WTC11 (cell line): ENCODE results near the gene KRTAP4-2. TPM values are rescaled to one million over a fixed set of nuclear protein-coding genes. Genes with fewer than 3 reads are reported as not detected.

Source experiments
- ATAC-seq: fragments of 200-7000 bp; cut with Tn5 transposase; 2 replicates; pipeline ENCODE4 v1.10.0; 2021; ENCODE audit warnings: mild to moderate bottlenecking, moderate library complexity
- CTCF ChIA-PET: fragments of 300-600 bp; sonication (Branson Sonifier 250); formaldehyde crosslinking; loops from one replicate; lab custom pipeline; 2021; ENCODE audit warnings: antibody characterized with exemption; lab: Charles Lee
- POLR2A ChIA-PET: fragments of 350-600 bp; sonication (Branson Sonifier 250); formaldehyde crosslinking; loops from one replicate; lab custom pipeline; 2021; ENCODE audit warnings: antibody characterized with exemption; lab: Charles Lee
- DNase-seq: peaks from one replicate; pipeline ENCODE4 v3.0.0; 2021; ENCODE audit warnings: low spot score
- H3K27ac Mint-ChIP-seq: 2 replicates; pipeline ENCODE4 v1.8.0; 2021; ENCODE audit warnings: mixed read lengths
- H3K27me3 Mint-ChIP-seq: 2 replicates; pipeline ENCODE4 v1.8.0; 2021; ENCODE audit warnings: low read depth, mild to moderate bottlenecking, moderate library complexity, mixed read lengths
- H3K36me3 Mint-ChIP-seq: 2 replicates; pipeline ENCODE4 v1.8.0; 2021; ENCODE audit warnings: mixed read lengths
- H3K4me1 Mint-ChIP-seq: 2 replicates; pipeline ENCODE4 v1.8.0; 2022; ENCODE audit warnings: mixed read lengths
- H3K4me3 Mint-ChIP-seq: 2 replicates; pipeline ENCODE4 v1.8.0; 2021; ENCODE audit warnings: mild to moderate bottlenecking, moderate library complexity, mixed read lengths
- H3K9me3 Mint-ChIP-seq: 2 replicates; pipeline ENCODE4 v1.8.0; 2021; ENCODE audit warnings: mixed read lengths
- CREB1 ChIP-seq: sonication (generic); formaldehyde crosslinking; IDR thresholded peaks from 2 replicates; pipeline ENCODE4 v1.8.0; 2023; ENCODE audit warnings: mild to moderate bottlenecking, missing genetic modification reagents
- ELF4 ChIP-seq: sonication (generic); formaldehyde crosslinking; IDR thresholded peaks from 2 replicates; pipeline ENCODE4 v1.8.1; 2022; ENCODE audit warnings: low read depth, mild to moderate bottlenecking, moderate library complexity, missing genetic modification reagents
- ESRRA ChIP-seq: sonication (generic); formaldehyde crosslinking; IDR thresholded peaks from 2 replicates; pipeline ENCODE4 v1.8.1; 2022; ENCODE audit warnings: mild to moderate bottlenecking, missing genetic modification reagents, borderline replicate concordance
- FOXJ3 ChIP-seq: sonication (generic); formaldehyde crosslinking; IDR thresholded peaks from 2 replicates; pipeline ENCODE4 v1.9.0; 2021; ENCODE audit warnings: missing genetic modification reagents, mild to moderate bottlenecking, borderline replicate concordance
- JUN ChIP-seq: sonication (generic); formaldehyde crosslinking; IDR thresholded peaks from 2 replicates; pipeline ENCODE4 v1.8.0; 2023; ENCODE audit warnings: mild to moderate bottlenecking, missing genetic modification reagents
- MYBL2 ChIP-seq: sonication (generic); formaldehyde crosslinking; IDR thresholded peaks from 2 replicates; pipeline ENCODE4 v1.8.1; 2023; ENCODE audit warnings: mild to moderate bottlenecking, moderate library complexity, missing genetic modification reagents
- NR2C2 ChIP-seq: sonication (generic); formaldehyde crosslinking; IDR thresholded peaks from 2 replicates; pipeline ENCODE4 v1.8.0; 2022; ENCODE audit warnings: mild to moderate bottlenecking, missing genetic modification reagents
- NR3C1 ChIP-seq: sonication (generic); formaldehyde crosslinking; conservative IDR thresholded peaks from 2 replicates; pipeline ENCODE4 v1.8.1; 2023; ENCODE audit warnings: low read depth, mild to moderate bottlenecking, missing genetic modification reagents
- RELA ChIP-seq: sonication (generic); formaldehyde crosslinking; IDR thresholded peaks from 2 replicates; pipeline ENCODE4 v1.8.1; 2022; ENCODE audit warnings: missing genetic modification reagents, mild to moderate bottlenecking, borderline replicate concordance
- RORB ChIP-seq: fragments of 250-450 bp; sonication (Bioruptor Pico); IDR thresholded peaks from 2 replicates; pipeline ENCODE4 v1.9.0; 2021; ENCODE audit warnings: mild to moderate bottlenecking
- SMAD3 ChIP-seq: sonication (generic); formaldehyde crosslinking; IDR thresholded peaks from 2 replicates; pipeline ENCODE4 v1.8.0; 2022; ENCODE audit warnings: missing genetic modification reagents, mild to moderate bottlenecking, borderline replicate concordance
- SP1 ChIP-seq: sonication (generic); formaldehyde crosslinking; conservative IDR thresholded peaks from 2 replicates; pipeline ENCODE4 v1.8.1; 2022; ENCODE audit warnings: missing genetic modification reagents
- ZNF219 ChIP-seq: sonication (generic); formaldehyde crosslinking; IDR thresholded peaks from 2 replicates; pipeline ENCODE4 v1.8.0; 2023; ENCODE audit warnings: missing genetic modification reagents, mild to moderate bottlenecking, borderline replicate concordance
- ZNF232 ChIP-seq: sonication (generic); formaldehyde crosslinking; IDR thresholded peaks from 2 replicates; pipeline ENCODE4 v1.8.0; 2022; ENCODE audit warnings: mild to moderate bottlenecking, missing genetic modification reagents
- ZNF263 ChIP-seq: sonication (generic); formaldehyde crosslinking; IDR thresholded peaks from 2 replicates; pipeline ENCODE4 v1.8.1; 2022; ENCODE audit warnings: low read depth, mild to moderate bottlenecking, moderate library complexity, missing genetic modification reagents
- ZNF396 ChIP-seq: fragments of 250-450 bp; sonication (Bioruptor Pico); IDR thresholded peaks from 2 replicates; pipeline ENCODE4 v1.8.0; 2021; ENCODE audit warnings: mild to moderate bottlenecking, moderate library complexity, borderline replicate concordance
- ZNF423 ChIP-seq: fragments of 250-450 bp; sonication (Bioruptor Pico); IDR thresholded peaks from 2 replicates; pipeline ENCODE4 v2.1.2; 2022; ENCODE audit warnings: mild to moderate bottlenecking, moderate library complexity
- total RNA-seq: library from RNA; stranded (reverse); gene quantifications from 3 replicates; pipeline ENCODE4 v1.2.3, GENCODE V29; 2021
- TF ChIP-seq, protein P1 (sequence below): sonication (generic); formaldehyde crosslinking; IDR thresholded peaks from 2 replicates; pipeline ENCODE4 v1.8.0; 2022; ENCODE audit warnings: mild to moderate bottlenecking, missing genetic modification reagents
- TF ChIP-seq, protein P2 (sequence below): fragments of 250-450 bp; sonication (Bioruptor Pico); conservative IDR thresholded peaks from 2 replicates; pipeline ENCODE4 v1.9.0; 2021; ENCODE audit warnings: mild to moderate bottlenecking
- TF ChIP-seq, protein P3 (sequence below): sonication (generic); formaldehyde crosslinking; IDR thresholded peaks from 2 replicates; pipeline ENCODE4 v1.8.0; 2022; ENCODE audit warnings: mild to moderate bottlenecking, missing genetic modification reagents
- TF ChIP-seq, protein P4 (sequence below): sonication (generic); formaldehyde crosslinking; IDR thresholded peaks from 2 replicates; pipeline ENCODE4 v1.8.0; 2022; ENCODE audit warnings: missing genetic modification reagents
- TF ChIP-seq, protein P5 (sequence below): sonication (generic); formaldehyde crosslinking; IDR thresholded peaks from 2 replicates; pipeline ENCODE4 v1.8.1; 2022; ENCODE audit warnings: mild to moderate bottlenecking, moderate library complexity, missing genetic modification reagents
- TF ChIP-seq, protein P6 (sequence below): fragments of 250-450 bp; sonication (Bioruptor Pico); IDR thresholded peaks from 2 replicates; pipeline ENCODE4 v2.1.2; 2022; ENCODE audit warnings: mild to moderate bottlenecking, moderate library complexity
- TF ChIP-seq, protein P7 (sequence below): sonication (generic); formaldehyde crosslinking; IDR thresholded peaks from 2 replicates; pipeline ENCODE4 v1.8.0; 2022; ENCODE audit warnings: mild to moderate bottlenecking, missing genetic modification reagents
- TF ChIP-seq, protein P8 (sequence below): sonication (generic); formaldehyde crosslinking; IDR thresholded peaks from 2 replicates; pipeline ENCODE4 v1.8.1; 2023; ENCODE audit warnings: mild to moderate bottlenecking, missing genetic modification reagents, moderate library complexity

The KRTAP4-2 gene
- total RNA-seq, 1 experiment from 2014 or later = not detected

DNA sequence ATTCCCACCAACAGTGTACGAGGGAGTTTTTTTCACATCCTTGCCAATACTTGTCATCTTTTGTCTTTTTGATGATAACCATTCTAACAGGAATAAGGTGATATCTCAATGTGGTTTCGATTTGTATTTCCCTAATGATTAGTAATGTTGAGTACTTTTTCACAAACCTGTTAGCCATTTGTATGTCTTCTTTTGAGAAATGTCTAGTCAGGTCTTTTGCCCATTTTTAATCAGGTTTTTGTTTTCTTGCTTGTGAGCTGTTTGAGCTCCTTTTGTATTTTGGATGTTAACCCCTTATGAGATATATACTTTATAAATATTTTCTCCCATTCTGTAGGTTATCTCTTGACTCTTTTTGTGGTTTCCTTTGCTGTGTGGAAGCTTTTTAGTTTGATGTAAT lies 26.5 kb downstream of the KRTAP4-2 start:
- TF ChIP-seq, protein P1, sequence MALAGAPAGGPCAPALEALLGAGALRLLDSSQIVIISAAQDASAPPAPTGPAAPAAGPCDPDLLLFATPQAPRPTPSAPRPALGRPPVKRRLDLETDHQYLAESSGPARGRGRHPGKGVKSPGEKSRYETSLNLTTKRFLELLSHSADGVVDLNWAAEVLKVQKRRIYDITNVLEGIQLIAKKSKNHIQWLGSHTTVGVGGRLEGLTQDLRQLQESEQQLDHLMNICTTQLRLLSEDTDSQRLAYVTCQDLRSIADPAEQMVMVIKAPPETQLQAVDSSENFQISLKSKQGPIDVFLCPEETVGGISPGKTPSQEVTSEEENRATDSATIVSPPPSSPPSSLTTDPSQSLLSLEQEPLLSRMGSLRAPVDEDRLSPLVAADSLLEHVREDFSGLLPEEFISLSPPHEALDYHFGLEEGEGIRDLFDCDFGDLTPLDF (CRISPR knock-in tag) = no peak
- TF ChIP-seq NR2C2 (CRISPR knock-in tag) (no peak), FOXJ3 (CRISPR knock-in tag) (no peak), RORB (no peak), SMAD3 (CRISPR knock-in tag) (no peak), ZNF219 (no peak)
- TF ChIP-seq, protein P2, sequence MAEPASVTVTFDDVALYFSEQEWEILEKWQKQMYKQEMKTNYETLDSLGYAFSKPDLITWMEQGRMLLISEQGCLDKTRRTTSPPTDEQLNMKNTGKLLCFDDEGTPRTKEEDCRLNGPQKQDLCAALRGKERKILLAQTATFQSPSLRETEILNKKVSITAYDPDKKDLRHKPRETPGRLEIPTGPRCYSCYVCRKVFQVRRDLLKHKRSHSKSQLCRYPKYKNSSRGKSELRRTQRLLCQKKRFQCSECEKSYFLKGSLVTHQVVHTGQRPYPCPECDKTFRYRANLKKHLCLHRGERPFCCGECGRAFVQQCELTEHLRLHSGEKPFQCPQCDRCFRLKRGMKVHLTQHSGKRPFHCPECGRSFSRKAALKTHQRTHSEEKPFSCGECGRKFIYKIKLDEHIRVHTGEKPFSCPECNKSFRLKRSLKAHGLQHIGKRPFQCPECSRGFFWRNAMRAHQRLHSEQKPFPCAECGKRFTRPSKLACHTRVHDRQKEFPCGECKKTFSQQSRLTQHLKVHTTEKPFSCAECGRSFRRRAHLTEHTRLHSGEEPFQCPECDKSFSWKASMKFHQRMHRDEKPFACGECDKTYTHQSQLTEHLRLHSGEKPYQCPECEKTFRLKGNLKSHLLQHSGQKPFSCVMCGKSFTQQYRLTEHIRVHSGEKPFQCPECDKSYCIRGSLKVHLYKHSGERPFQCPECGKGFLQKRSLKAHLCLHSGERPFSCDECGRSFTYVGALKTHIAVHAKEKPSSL (CRISPR knock-in tag) = no peak
- H3K9me3 Mint-ChIP-seq = peaks cover 14% of the 10 kb centered on the region
- no peak overlapping the region for H3K27ac Mint-ChIP-seq
- H3K4me1 Mint-ChIP-seq = peaks cover 7% of the 10 kb centered on the region; the same call in 1 of the 2 replicates
- H3K4me3 Mint-ChIP-seq = no peak overlapping the region
- ChIA-PET POLR2A (no interaction called here), CTCF (no interaction called here)
- no peaks in the 10 kb centered on the region for H3K27me3 Mint-ChIP-seq
- ATAC-seq (no peak), DNase-seq (no peak)
- no peaks in the 10 kb centered on the region for H3K36me3 Mint-ChIP-seq

DNA sequence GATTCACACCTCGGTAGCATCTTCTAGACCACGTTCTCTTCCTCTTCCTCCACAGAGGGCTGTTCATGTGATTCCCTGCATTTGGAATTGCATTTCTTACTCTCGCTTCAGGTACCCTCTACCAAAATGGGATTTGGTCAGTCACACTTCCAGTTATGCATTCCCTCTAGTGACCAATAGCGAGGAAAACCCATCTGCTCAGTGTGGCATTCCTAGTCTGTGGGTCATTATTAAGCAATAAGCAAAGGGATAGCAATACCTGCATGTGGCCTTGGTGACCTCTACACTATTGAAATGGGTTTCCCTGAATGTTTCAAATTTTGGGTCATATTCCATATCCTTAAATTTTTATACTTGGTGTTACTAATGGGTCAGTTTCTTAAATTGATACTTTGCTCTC lies 28.0 kb downstream of the KRTAP4-2 start:
- CTCF ChIA-PET = no interaction called here

More for the DNA sequence above, 28.0 kb downstream of the KRTAP4-2 start:
- TF ChIP-seq, protein P3, sequence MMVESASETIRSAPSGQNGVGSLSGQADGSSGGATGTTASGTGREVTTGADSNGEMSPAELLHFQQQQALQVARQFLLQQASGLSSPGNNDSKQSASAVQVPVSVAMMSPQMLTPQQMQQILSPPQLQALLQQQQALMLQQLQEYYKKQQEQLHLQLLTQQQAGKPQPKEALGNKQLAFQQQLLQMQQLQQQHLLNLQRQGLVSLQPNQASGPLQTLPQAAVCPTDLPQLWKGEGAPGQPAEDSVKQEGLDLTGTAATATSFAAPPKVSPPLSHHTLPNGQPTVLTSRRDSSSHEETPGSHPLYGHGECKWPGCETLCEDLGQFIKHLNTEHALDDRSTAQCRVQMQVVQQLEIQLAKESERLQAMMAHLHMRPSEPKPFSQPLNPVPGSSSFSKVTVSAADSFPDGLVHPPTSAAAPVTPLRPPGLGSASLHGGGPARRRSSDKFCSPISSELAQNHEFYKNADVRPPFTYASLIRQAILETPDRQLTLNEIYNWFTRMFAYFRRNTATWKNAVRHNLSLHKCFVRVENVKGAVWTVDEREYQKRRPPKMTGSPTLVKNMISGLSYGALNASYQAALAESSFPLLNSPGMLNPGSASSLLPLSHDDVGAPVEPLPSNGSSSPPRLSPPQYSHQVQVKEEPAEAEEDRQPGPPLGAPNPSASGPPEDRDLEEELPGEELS = no peak
- TF ChIP-seq ZNF423 (CRISPR knock-in tag) (no peak), ZNF232 (CRISPR knock-in tag) (no peak), ZNF396 (CRISPR knock-in tag) (no peak), MYBL2 (CRISPR knock-in tag) (no peak), ELF4 (CRISPR knock-in tag) (no peak), ESRRA (CRISPR knock-in tag) (no peak), ZNF263 (CRISPR knock-in tag) (no peak), RELA (CRISPR knock-in tag) (no peak), NR3C1 (CRISPR knock-in tag) (no peak), JUN (CRISPR knock-in tag) (no peak), SP1 (CRISPR knock-in tag) (no peak), CREB1 (CRISPR knock-in tag) (no peak), RORB (no peak)
- TF ChIP-seq, protein P4, sequence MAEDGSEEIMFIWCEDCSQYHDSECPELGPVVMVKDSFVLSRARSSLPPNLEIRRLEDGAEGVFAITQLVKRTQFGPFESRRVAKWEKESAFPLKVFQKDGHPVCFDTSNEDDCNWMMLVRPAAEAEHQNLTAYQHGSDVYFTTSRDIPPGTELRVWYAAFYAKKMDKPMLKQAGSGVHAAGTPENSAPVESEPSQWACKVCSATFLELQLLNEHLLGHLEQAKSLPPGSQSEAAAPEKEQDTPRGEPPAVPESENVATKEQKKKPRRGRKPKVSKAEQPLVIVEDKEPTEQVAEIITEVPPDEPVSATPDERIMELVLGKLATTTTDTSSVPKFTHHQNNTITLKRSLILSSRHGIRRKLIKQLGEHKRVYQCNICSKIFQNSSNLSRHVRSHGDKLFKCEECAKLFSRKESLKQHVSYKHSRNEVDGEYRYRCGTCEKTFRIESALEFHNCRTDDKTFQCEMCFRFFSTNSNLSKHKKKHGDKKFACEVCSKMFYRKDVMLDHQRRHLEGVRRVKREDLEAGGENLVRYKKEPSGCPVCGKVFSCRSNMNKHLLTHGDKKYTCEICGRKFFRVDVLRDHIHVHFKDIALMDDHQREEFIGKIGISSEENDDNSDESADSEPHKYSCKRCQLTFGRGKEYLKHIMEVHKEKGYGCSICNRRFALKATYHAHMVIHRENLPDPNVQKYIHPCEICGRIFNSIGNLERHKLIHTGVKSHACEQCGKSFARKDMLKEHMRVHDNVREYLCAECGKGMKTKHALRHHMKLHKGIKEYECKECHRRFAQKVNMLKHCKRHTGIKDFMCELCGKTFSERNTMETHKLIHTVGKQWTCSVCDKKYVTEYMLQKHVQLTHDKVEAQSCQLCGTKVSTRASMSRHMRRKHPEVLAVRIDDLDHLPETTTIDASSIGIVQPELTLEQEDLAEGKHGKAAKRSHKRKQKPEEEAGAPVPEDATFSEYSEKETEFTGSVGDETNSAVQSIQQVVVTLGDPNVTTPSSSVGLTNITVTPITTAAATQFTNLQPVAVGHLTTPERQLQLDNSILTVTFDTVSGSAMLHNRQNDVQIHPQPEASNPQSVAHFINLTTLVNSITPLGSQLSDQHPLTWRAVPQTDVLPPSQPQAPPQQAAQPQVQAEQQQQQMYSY (CRISPR knock-in tag) = no peak
- TF ChIP-seq, protein P5, sequence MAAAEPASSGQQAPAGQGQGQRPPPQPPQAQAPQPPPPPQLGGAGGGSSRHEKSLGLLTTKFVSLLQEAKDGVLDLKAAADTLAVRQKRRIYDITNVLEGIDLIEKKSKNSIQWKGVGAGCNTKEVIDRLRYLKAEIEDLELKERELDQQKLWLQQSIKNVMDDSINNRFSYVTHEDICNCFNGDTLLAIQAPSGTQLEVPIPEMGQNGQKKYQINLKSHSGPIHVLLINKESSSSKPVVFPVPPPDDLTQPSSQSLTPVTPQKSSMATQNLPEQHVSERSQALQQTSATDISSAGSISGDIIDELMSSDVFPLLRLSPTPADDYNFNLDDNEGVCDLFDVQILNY (CRISPR knock-in tag) = no peak
- TF ChIP-seq, protein P6, sequence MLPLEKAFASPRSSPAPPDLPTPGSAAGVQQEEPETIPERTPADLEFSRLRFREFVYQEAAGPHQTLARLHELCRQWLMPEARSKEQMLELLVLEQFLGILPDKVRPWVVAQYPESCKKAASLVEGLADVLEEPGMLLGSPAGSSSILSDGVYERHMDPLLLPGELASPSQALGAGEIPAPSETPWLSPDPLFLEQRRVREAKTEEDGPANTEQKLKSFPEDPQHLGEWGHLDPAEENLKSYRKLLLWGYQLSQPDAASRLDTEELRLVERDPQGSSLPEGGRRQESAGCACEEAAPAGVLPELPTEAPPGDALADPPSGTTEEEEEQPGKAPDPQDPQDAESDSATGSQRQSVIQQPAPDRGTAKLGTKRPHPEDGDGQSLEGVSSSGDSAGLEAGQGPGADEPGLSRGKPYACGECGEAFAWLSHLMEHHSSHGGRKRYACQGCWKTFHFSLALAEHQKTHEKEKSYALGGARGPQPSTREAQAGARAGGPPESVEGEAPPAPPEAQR (CRISPR knock-in tag) = no peak
- TF ChIP-seq, protein P7, sequence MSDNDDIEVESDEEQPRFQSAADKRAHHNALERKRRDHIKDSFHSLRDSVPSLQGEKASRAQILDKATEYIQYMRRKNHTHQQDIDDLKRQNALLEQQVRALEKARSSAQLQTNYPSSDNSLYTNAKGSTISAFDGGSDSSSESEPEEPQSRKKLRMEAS = no peak
- TF ChIP-seq, protein P8, sequence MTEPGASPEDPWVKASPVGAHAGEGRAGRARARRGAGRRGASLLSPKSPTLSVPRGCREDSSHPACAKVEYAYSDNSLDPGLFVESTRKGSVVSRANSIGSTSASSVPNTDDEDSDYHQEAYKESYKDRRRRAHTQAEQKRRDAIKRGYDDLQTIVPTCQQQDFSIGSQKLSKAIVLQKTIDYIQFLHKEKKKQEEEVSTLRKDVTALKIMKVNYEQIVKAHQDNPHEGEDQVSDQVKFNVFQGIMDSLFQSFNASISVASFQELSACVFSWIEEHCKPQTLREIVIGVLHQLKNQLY (CRISPR knock-in tag) = no peak
- TF ChIP-seq, all 79 proteins: peak for 0
- Mint-ChIP-seq H3K4me1 (peaks cover 8% of the 10 kb centered on the region; the same call in 1 of the 2 replicates), H3K4me3 (no peak overlapping the region), H3K36me3 (peaks cover 2% of the 10 kb centered on the region), H3K27ac (no peak overlapping the region), H3K9me3 (peaks cover 14% of the 10 kb centered on the region), H3K27me3 (no peaks in the 10 kb centered on the region)
- DNase-seq = no peak
- POLR2A ChIA-PET = no interaction called here
- ATAC-seq = no peak
